Thyroid gland (tissue), 4 donors: ENCODE measurements around the gene STKLD1.
"Not testable (repeated sequence)": the region's sequence is repeated elsewhere in the genome, so short reads cannot be mapped to it uniquely, and the experiment has no call there.

Experiments used
- CTCF ChIP-seq, 6 experiments: fragments of 200-600 bp in 3 of 6; fragments of 450-650 bp in 3 of 6; sonication (generic) in 3 of 6; IDR thresholded peaks; one replicate each; pipeline ENCODE4 v1.5.1; 2016 to 2019; ENCODE audit warnings: antibody characterized with exemption in 6 of 6, mild to moderate bottlenecking in 2 of 6, inconsistent platforms in 1 of 6, moderate library complexity in 1 of 6
- POLR2A ChIP-seq, 2 donors: fragments of 450-650 bp; IDR thresholded peaks; one replicate each; pipeline ENCODE4 v1.6.1; 2017; ENCODE audit warnings: antibody characterized with exemption in 2 of 2, mild to moderate bottlenecking in 2 of 2, moderate library complexity in 1 of 2

GRCh38 chr9:133451865-133452264, 75.7 kb downstream of the STKLD1 start:
- not testable (repeated sequence) for TF ChIP-seq CTCF, POLR2A (IDR thresholded peaks at IDR 0.05)
